CD14-positive monocyte (primary cell): ENCODE results near the gene PTPN20. TPM values are rescaled to one million over a fixed set of nuclear protein-coding genes. Genes with fewer than 3 reads are reported as not detected.

Experiments
- DNase-seq, 3 donors: peaks; one replicate each; pipeline ENCODE4 v3.0.0-alpha.2; 2011 to 2022
- H2AFZ ChIP-seq: 2 replicates; pipeline ENCODE4 v1.6.0; 2012; ENCODE audit warnings: mild to moderate bottlenecking, low read depth, low read length, inconsistent platforms; ENCODE audit not compliant: insufficient read depth, poor library complexity, severe bottlenecking
- H3K27ac ChIP-seq, 2 donors: 1 replicate in 1 of 2; 2 replicates in 1 of 2; pipeline ENCODE4 v1.5.1; 2012 to 2013; ENCODE audit warnings: low read length in 2 of 2, control low read depth in 1 of 2, inconsistent platforms in 1 of 2, low read depth in 1 of 2, mild to moderate bottlenecking in 1 of 2
- H3K27me3 ChIP-seq, 2 donors: one replicate each; pipeline versions ENCODE4 v1.6.0 to v1.6.1; 2011 to 2013; ENCODE audit warnings: low read length in 2 of 2; ENCODE audit not compliant: control insufficient read depth in 2 of 2, insufficient read depth in 2 of 2
- H3K36me3 ChIP-seq, 2 donors: replicated peaks in 1 of 2; 1 replicate in 1 of 2; 2 replicates in 1 of 2; pipeline versions ENCODE4 v1.5.1 to v1.6.1; 2012 to 2013; ENCODE audit warnings: low read length in 2 of 2, control low read depth in 1 of 2, inconsistent platforms in 1 of 2, mild to moderate bottlenecking in 1 of 2; ENCODE audit not compliant: insufficient read depth in 2 of 2, control insufficient read depth in 1 of 2
- H3K4me1 ChIP-seq, 2 donors: 1 replicate in 1 of 2; 2 replicates in 1 of 2; pipeline versions ENCODE4 v1.5.1 to v1.6.1; 2012 to 2013; ENCODE audit warnings: low read length in 2 of 2, control low read depth in 1 of 2, inconsistent platforms in 1 of 2, mild to moderate bottlenecking in 1 of 2, moderate library complexity in 1 of 2; ENCODE audit not compliant: insufficient read depth in 2 of 2, control insufficient read depth in 1 of 2
- H3K4me2 ChIP-seq: replicated peaks from 2 replicates; pipeline ENCODE3; 2012; ENCODE audit warnings: low read length, moderate library complexity, mild to moderate bottlenecking; ENCODE audit not compliant: poor library complexity, severe bottlenecking; ENCODE audit errors: extremely low read depth
- H3K4me3 ChIP-seq, 3 experiments: fragments of 200-600 bp in 1 of 3; sonication (generic) in 1 of 3; replicated peaks in 1 of 3; 1 replicate in 2 of 3; 2 replicates in 1 of 3; pipeline ENCODE4 v1.5.1; 2011 to 2013; ENCODE audit warnings: low read length in 3 of 3, mild to moderate bottlenecking in 3 of 3, control low read depth in 2 of 3, low read depth in 2 of 3, inconsistent platforms in 1 of 3, moderate library complexity in 1 of 3
- H3K79me2 ChIP-seq: 2 replicates; pipeline ENCODE4 v1.6.0; 2012; ENCODE audit warnings: mild to moderate bottlenecking, control low read depth, inconsistent platforms, low read length, moderate library complexity; ENCODE audit not compliant: insufficient read depth
- H3K9ac ChIP-seq: 2 replicates; pipeline ENCODE4 v1.6.0; 2017; ENCODE audit warnings: low read length, mild to moderate bottlenecking; ENCODE audit not compliant: insufficient read depth, poor library complexity, severe bottlenecking
- H3K9me3 ChIP-seq, 2 donors: replicated peaks in 1 of 2; 1 replicate in 1 of 2; 2 replicates in 1 of 2; pipeline versions ENCODE4 v1.5.1 to v1.6.1; 2012 to 2013; ENCODE audit warnings: low read length in 2 of 2, control low read depth in 1 of 2; ENCODE audit not compliant: control insufficient read depth in 1 of 2, insufficient read depth in 1 of 2
- H4K20me1 ChIP-seq: 2 replicates; pipeline ENCODE4 v1.6.0; 2012; ENCODE audit warnings: mild to moderate bottlenecking, low read length, control low read depth, moderate library complexity; ENCODE audit not compliant: insufficient read depth
- H3K27ac Mint-ChIP-seq, 7 donors: one replicate each; pipeline ENCODE4 v1.8.0; 2020; ENCODE audit warnings: mild to moderate bottlenecking in 7 of 7, mixed read lengths in 7 of 7, moderate library complexity in 6 of 7, inconsistent platforms in 2 of 7
- H3K27me3 Mint-ChIP-seq, 3 donors: one replicate each; pipeline ENCODE4 v1.8.0; 2021 to 2022; ENCODE audit warnings: low read depth in 3 of 3, mild to moderate bottlenecking in 3 of 3, mixed read lengths in 3 of 3, moderate library complexity in 3 of 3, inconsistent platforms in 1 of 3
- H3K36me3 Mint-ChIP-seq, 2 donors: one replicate each; pipeline ENCODE4 v1.8.0; 2020; ENCODE audit warnings: mixed read lengths in 2 of 2, inconsistent platforms in 1 of 2, mild to moderate bottlenecking in 1 of 2
- H3K4me1 Mint-ChIP-seq: one replicate; pipeline ENCODE4 v1.8.0; 2020; ENCODE audit warnings: mild to moderate bottlenecking, mixed read lengths
- H3K4me3 Mint-ChIP-seq, 2 donors: one replicate each; pipeline ENCODE4 v1.8.0; 2020; ENCODE audit warnings: mild to moderate bottlenecking in 2 of 2, mixed read lengths in 2 of 2, moderate library complexity in 1 of 2
- H3K9me3 Mint-ChIP-seq, 7 donors: one replicate each; pipeline ENCODE4 v1.8.0; 2020 to 2022; ENCODE audit warnings: mixed read lengths in 7 of 7, mild to moderate bottlenecking in 6 of 7, moderate library complexity in 6 of 7, inconsistent platforms in 2 of 7
- CTCF ChIP-seq: fragments of 200-600 bp; IDR thresholded peaks from one replicate; pipeline ENCODE4 v1.8.0; 2022; ENCODE audit warnings: antibody characterized with exemption, mild to moderate bottlenecking
- WGBS: methylation state at CpG from one replicate; pipeline ENCODE4 v1.1.5; 2013; ENCODE audit warnings: missing lambda C conversion rate; ENCODE audit not compliant: insufficient coverage; 5-methylcytosine and 5-hydroxymethylcytosine counted together
- intact Hi-C, 2 donors: fragments of 100-400 bp; cut with micrococcal nuclease; formaldehyde crosslinking; loops; one replicate each; pipeline versions ENCODE4 v1.15.0 to v1.15.1; 2023
- polyA plus RNA-seq, 3 donors: library from polyadenylated mRNA; depleted of rRNA in 1 of 3; unstranded in 2 of 3; stranded (reverse) in 1 of 3; fragments of 300-500 nt in 2 of 3; fragments of >200 nt in 1 of 3; fragmentation: Illumina TruSeq in 2 of 3; gene quantifications; 1 replicate in 2 of 3; 2 replicates in 1 of 3; pipeline ENCODE4 v1.2.3, GENCODE V29; 2012 to 2021

Gene PTPN20
- polyA plus RNA-seq, 3 donors, result 0.04 TPM; not detected in 2

- Mint-ChIP-seq H3K4me3 (no peak overlapping the region), H3K9me3 (no peaks in the 10 kb centered on the region), H3K27ac (no peak overlapping the region), H3K27me3 (peaks cover 0 to 5% (median 4%) of the 10 kb centered on the region in 3 donors), H3K36me3 (no peaks in the 10 kb centered on the region), H3K4me1 (peaks cover 8% of the 10 kb centered on the region)
- TF ChIP-seq CTCF, result no peak
- no peak overlapping the region for H3K4me3 ChIP-seq
- H2AFZ ChIP-seq, result no peak overlapping the region
- H3K79me2 ChIP-seq, result no peaks in the 10 kb centered on the region
- no peak overlapping the region for H3K4me2 ChIP-seq
- H3K27ac ChIP-seq, result no peak overlapping the region
- no peak for DNase-seq
- no peaks in the 10 kb centered on the region for H3K36me3 ChIP-seq
- no peaks in the 10 kb centered on the region for H3K27me3 ChIP-seq
- peaks cover 0 to 2% of the 10 kb centered on the region in 2 donors for H3K4me1 ChIP-seq
- H3K9ac ChIP-seq, result no peak overlapping the region
- WGBS, result 93% methylated on average over 5 of the region's 5 CpGs
- no peaks in the 10 kb centered on the region for H4K20me1 ChIP-seq
- intact Hi-C loops, result loop anchor here in 1 of 2 donors (1.0 kb wide), 1 partner anchor 265 kb away; no protein-coding TSS in a partner anchor
- no peaks in the 10 kb centered on the region for H3K9me3 ChIP-seq
These were observed 135.9 kb downstream of the PTPN20 start for GRCh38 chr10:47047127-47047504.

DNA sequence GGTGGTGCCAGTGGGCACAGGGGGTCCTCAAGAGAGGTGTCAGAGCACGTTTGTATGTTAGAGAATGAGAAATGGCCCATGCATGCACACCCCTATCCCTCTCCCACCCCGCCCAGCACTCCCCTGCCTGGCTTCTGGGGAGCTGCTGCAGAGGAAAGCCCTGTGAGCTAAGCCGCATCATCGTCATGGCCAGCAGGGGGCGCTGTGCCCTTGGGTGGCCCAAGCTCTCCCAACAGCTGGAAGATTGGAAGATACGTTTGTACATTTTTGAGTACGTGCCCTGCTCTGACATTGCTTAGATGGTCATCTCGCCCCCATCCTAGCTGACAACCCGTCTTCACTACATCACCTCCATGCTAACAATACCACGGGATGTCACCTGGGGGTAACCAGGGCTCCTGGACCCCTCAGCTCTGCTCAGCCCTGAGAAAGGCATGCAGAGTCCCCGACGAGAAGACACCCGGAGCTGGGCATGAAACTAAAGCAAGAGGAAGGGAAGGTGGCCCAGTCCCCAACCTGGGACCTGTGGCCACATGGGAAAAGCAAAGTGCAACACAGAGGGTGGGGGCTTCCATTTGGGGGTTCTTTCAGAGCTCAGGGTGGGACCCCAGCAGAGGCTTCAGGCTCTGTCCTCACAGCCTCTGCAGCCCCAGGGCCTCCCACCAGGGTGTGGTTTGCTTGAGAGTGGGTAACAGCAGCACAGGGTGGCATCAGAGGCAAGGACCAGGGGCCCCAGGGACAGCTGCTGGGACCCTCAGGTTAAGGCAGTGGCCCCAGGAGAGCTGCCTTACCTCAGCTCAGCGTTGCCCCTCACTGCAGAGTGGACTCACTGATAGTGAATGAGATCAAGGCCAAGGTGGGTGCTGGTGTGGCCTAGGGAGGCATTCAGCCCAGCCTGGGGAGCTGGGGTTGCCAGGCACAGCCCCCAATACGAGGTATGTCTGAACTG, 136.6 kb downstream of the PTPN20 start:
- no peak overlapping the region for H2AFZ ChIP-seq
- peak overlapping the region in 2 of 7 donors; percentile 10 to 68 for H3K27ac Mint-ChIP-seq

More for the DNA sequence above, 136.6 kb downstream of the PTPN20 start:
- intact Hi-C loops, result loop anchor here (1.0 to 2.0 kb wide), 2 partner anchors 263 to 264 kb away; no protein-coding TSS in a partner anchor
- no peak overlapping the region for H3K9ac ChIP-seq
- H4K20me1 ChIP-seq, result no peaks in the 10 kb centered on the region
- H3K36me3 ChIP-seq, result no peaks in the 10 kb centered on the region
- no peak overlapping the region for H3K4me3 ChIP-seq
- H3K9me3 ChIP-seq, result no peaks in the 10 kb centered on the region
- no peaks in the 10 kb centered on the region for H3K27me3 ChIP-seq
- Mint-ChIP-seq H3K9me3 (no peaks in the 10 kb centered on the region), H3K27me3 (peaks cover 0 to 5% (median 4%) of the 10 kb centered on the region in 3 donors), H3K4me3 (no peak overlapping the region), H3K36me3 (no peaks in the 10 kb centered on the region), H3K4me1 (peaks cover 8% of the 10 kb centered on the region)
- no peak overlapping the region for H3K4me2 ChIP-seq
- H3K27ac ChIP-seq, result no peak overlapping the region
- H3K79me2 ChIP-seq, result no peaks in the 10 kb centered on the region
- DNase-seq, result peak; percentile 61 to 68 (median 63)
- H3K4me1 ChIP-seq, result peaks cover 0 to 2% of the 10 kb centered on the region in 2 donors
- WGBS, result 55% methylated on average over 12 of the region's 15 CpGs
- TF ChIP-seq CTCF, result peak; percentile 87
